Vagina (tissue), 2 donors: ENCODE results near the gene DTYMK.

Source experiments
- POLR2A ChIP-seq, 2 donors: fragments of 450-650 bp; IDR thresholded peaks; one replicate each; pipeline ENCODE4 v1.6.1; 2017; ENCODE audit warnings: antibody characterized with exemption in 2 of 2, mild to moderate bottlenecking in 2 of 2, moderate library complexity in 2 of 2
- POLR2AphosphoS5 ChIP-seq, 2 donors: sonication (generic); formaldehyde crosslinking; IDR thresholded peaks; one replicate each; pipeline ENCODE4 v1.9.0; 2017; ENCODE audit warnings: antibody characterized with exemption in 2 of 2, mild to moderate bottlenecking in 2 of 2, low read depth in 1 of 2; ENCODE audit not compliant: insufficient read depth in 1 of 2
- TF ChIP-seq, protein P1 (sequence below), 3 experiments: fragments of 450-650 bp in 2 of 3; fragments of 200-600 bp in 1 of 3; sonication (generic) in 1 of 3; IDR thresholded peaks; one replicate each; pipeline ENCODE4 v1.5.1; 2017 to 2019; ENCODE audit warnings: antibody characterized with exemption in 3 of 3, mild to moderate bottlenecking in 2 of 3, moderate library complexity in 2 of 3

DNA sequence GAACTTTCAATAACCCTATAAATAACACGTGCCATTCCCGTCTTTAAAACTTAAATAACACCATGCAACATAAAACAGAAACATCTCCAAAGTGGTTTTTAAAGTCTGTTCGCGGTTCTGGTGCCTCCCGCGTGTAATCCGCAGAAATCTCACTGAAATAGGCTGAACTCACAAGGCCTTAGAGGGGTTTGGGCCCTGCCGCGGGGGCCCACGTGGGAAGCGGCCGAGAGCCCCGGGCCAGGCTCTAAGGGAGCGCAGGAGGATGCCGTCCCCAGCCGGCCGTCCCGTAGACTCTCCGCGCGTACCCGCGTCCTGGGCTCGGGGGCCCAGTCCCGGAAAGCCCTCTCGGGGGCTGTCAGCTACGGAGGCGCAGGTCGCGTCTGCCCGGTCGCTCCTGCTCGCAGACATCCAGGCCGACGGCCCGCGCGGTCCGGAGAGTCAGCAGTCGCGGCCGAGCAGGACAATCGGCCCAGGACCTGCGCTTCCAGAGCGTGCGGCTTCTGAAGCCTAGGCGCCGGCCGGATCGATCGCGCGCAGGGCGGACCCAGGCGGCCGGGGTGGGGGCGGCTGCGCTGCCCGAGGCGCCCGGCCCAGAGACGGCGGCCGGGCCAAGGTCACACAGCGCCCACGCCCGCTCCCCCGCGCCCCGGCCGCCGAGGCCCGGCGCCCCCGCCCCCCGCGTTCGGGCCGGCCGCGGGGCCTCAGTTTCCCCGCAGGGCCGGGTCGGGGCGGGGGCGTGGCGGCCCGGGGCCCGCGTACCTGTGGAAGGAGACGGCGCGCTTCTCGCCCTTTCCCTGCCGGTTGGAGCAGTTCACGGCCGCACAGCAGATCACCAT lies 50.2 kb downstream of the DTYMK start:
- TF ChIP-seq, protein P1, sequence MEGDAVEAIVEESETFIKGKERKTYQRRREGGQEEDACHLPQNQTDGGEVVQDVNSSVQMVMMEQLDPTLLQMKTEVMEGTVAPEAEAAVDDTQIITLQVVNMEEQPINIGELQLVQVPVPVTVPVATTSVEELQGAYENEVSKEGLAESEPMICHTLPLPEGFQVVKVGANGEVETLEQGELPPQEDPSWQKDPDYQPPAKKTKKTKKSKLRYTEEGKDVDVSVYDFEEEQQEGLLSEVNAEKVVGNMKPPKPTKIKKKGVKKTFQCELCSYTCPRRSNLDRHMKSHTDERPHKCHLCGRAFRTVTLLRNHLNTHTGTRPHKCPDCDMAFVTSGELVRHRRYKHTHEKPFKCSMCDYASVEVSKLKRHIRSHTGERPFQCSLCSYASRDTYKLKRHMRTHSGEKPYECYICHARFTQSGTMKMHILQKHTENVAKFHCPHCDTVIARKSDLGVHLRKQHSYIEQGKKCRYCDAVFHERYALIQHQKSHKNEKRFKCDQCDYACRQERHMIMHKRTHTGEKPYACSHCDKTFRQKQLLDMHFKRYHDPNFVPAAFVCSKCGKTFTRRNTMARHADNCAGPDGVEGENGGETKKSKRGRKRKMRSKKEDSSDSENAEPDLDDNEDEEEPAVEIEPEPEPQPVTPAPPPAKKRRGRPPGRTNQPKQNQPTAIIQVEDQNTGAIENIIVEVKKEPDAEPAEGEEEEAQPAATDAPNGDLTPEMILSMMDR (IDR thresholded peaks at IDR 0.05) = no peak
- TF ChIP-seq POLR2AphosphoS5 (IDR thresholded peaks at IDR 0.05; ENCODE audit: insufficient read depth in 1 of 2, low read depth in 1 of 2) (no peak), POLR2A (IDR thresholded peaks at IDR 0.05) (no peak)
